HG03354 (cell line): Measurements from ENCODE around the gene MTIF3.

ENCODE experiments used
- ATAC-seq: cut with Tn5 transposase; IDR thresholded peaks from one replicate; pipeline ENCODE4 v1.9.1; 2021; ENCODE audit warnings: mild to moderate bottlenecking; ENCODE audit not compliant: unreplicated experiment, poor library complexity, severe bottlenecking

The MTIF3 gene

DNA sequence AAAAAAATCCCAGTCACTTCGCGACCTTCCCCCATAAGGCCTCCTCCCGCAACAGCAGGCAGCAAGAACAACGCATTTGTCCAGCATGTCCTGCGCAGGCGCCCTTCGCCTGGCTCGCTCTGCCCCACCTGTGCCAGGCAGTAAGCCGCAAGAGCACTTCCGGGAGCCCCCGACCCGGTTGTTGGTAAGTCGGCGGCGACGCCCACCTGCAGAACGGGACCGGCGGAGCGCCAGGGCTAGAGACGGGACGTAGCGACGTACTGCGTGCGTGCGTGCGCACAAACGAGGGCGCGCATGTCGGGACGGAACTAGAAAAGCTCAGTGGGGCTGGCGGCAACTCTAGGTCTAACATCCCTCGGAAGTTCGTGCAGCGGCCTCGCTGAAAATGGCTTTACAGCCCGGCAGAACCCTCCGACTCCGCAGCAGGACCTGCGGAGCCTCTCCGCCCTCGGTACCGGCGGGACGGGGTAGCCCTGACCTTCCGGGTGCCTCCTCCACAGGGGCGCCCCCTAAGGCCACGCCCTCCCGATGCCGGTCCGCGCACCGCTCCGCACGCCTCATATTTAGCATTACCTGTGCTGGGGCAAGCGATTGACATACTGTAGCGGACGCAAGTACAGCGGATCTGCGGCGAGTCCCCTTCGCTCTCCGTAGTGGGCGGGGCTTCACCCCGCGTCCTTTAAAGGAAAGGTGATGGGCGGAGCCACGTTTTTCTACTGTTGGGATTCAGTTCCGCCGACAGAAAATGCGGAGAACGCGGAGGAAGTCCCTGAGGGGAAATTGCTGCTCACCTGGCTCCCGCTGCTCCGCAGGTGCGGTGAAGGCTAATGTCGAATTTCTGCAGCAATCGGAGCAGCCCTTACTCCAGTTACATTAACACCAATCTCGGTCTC is at the start of gene MTIF3:
MTIF3 (minus strand) TSS at position 629 of the 893 bp plus-strand sequence. CDS start 10,116 bp downstream, outside the sequence.
- ATAC-seq: peak; percentile 83

GRCh38 chr13:27497563-27498230 is 47.3 kb upstream of the MTIF3 start:
- ATAC-seq: no peak

DNA sequence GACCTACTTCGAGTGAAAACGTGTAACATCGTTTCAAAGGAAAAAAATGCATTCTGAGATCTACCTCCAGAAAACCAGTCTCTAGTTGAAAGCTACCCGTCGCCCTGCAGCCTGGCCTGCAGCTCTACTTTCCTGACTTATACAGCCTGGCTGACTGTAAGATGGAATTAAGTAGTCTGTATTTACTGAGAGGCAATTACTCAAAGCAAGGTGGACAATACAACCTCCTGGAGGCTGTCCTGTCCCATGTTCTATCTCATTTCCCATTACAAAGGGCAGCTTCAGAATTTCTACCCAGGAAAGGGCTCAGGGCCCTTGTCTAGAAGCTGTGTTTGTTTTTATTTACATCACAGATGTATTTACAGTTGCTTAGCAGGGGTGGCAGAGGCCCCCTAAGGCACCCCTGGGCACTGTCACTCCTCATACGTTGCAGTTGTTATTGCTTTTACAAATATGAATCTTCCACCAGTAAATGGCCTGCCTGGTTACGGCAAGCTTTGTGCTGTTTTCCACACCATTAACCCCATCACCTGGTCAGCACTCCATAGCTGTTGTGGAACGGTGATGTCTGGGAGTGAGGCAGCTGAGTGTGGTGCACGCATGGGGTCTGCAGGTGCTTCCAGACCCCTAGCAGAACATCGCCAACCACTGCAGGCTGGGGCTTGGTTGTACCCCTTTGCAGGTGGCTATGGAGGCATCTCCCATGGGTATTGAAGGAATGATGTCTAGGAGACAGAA is 46.3 kb upstream of the MTIF3 start:
- ATAC-seq: no peak

DNA sequence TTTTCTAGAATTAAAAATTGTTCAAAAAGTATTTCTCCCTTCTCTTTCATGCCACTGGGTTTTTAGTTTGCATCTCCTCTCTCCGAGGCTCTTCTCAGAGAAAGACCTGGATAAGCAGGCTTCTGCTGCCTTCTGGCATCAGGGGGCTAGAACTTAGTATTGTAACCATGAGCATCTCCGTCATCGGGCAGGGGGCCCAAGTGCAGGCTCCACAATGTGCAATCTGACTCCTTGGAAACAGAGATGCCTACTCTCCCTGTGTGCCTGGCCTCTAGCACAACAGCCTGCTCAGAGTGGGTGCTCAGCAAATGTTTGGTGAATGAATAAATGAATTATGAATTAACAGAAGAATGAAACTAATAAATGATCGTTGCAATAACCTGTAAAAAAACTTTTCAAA is 45.6 kb upstream of the MTIF3 start:
- no peak for ATAC-seq

- no peak for ATAC-seq
Measured at GRCh38 chr13:27495551-27495950, 45.2 kb upstream of the MTIF3 start.

- ATAC-seq: no peak
Measured at GRCh38 chr13:27493981-27494380, 43.6 kb upstream of the MTIF3 start.

GRCh38 chr13:27489456-27489855 is 39.1 kb upstream of the MTIF3 start:
- no peak for ATAC-seq

DNA sequence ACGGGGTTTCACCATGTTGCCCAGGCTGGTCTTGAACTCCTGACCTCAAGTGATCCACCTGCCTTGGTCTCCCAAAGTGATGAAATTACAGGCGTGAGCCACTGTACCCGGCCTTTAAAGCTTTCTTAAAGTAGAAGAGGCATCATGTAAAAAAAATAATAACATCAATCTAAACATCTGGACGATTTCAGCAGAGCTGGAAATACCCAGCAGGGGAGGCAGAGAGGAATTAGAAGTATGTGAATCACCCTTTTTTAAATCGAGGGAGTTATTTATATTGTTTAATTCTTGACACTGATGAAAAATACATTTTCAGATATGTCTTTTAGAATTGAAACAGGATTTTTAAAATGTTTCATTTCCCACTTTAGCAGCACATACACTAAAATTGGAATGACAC is 37.4 kb upstream of the MTIF3 start:
- ATAC-seq: no peak

DNA sequence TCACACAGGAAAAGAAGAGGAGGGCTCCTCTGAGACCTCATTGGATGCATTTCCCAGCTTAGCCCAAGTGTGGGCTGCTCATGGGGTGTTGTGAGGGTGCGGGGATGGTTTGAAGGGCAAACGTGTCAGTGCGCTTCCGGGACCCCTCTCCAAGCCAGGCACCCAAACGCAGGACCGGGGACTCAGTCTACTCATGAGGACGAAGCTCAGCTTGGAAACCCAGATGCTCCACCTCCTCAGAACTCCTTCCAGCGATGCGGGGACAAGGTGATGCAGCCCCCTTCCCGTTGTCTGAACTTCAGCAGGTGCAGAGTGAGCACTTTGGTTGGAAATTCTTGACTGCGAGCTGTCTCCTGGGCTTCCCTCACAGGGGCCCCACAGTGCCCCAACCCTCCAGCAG is 33.1 kb upstream of the MTIF3 start:
- peak; percentile 11 for ATAC-seq

- peak; percentile 95 for ATAC-seq
Measured at GRCh38 chr13:27482983-27483382, 32.6 kb upstream of the MTIF3 start.

GRCh38 chr13:27481766-27482165 is 31.4 kb upstream of the MTIF3 start:
- ATAC-seq: no peak

- ATAC-seq: peak; percentile 85
Measured at GRCh38 chr13:27476943-27477703, 26.8 kb upstream of the MTIF3 start.

DNA sequence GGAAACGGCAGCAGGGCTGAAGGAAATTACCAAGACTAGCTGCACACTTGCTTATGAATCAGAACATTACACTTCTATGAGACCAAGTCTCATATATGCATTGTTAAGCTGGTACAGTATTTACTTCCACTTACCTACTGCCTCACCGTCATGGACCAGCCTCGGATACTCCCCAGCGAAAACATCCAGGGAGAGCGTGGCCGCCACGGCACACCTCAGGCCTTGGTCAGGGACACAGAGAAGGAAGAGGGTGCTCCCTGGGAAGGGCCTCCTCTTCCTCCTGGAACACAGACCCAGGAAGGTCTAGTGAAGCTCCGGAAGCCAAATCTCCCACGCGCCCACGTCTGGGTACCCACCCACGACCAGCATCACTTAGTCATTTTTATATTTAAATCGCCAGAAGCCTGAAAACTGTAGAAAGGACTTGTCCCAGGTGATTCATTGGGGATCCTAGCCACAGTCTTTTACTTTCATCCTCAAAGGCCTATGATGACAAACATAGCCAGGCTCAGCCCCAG is 24.4 kb upstream of the MTIF3 start:
- ATAC-seq: no peak

GRCh38 chr13:27472941-27473340 is 22.6 kb upstream of the MTIF3 start:
- no peak for ATAC-seq

- no peak for ATAC-seq
Measured at GRCh38 chr13:27472441-27472840, 22.1 kb upstream of the MTIF3 start.

GRCh38 chr13:27470075-27470820 is 19.9 kb upstream of the MTIF3 start:
- ATAC-seq: no peak

GRCh38 chr13:27466513-27466912 is 16.1 kb upstream of the MTIF3 start:
- no peak for ATAC-seq

- ATAC-seq: no peak
Measured at GRCh38 chr13:27465611-27466010, 15.2 kb upstream of the MTIF3 start.

GRCh38 chr13:27463500-27463899 is 13.1 kb upstream of the MTIF3 start:
- no peak for ATAC-seq
